Activated CD8-positive, alpha-beta memory T cell treated with anti-CD3 and anti-CD28 coated beads, Interleukin-2, amount 10 ng/mL, durations not matched to agents 7 days and 5 days (primary cell): ENCODE measurements around the gene MARF1. TPM values are rescaled to one million over a fixed set of nuclear protein-coding genes. Genes with fewer than 3 reads are reported as not detected.
"Not testable (repeated sequence)": the region's sequence is repeated elsewhere in the genome, so short reads cannot be mapped to it uniquely, and the experiment has no call there.

ENCODE experiments used
- ATAC-seq: fragments of 150-1000 bp; cut with Tn5 transposase; one replicate; pipeline ENCODE4 v1.10.0; 2021; ENCODE audit warnings: moderate library complexity
- CTCF ChIA-PET: fragments of 350-600 bp; sonication (Branson Sonifier 250); formaldehyde crosslinking; loops from one replicate; lab custom pipeline; 2021; ENCODE audit warnings: antibody characterized with exemption; lab: Charles Lee
- DNase-seq: peaks from one replicate; pipeline ENCODE4 v3.0.0-alpha.2; 2020
- H3K27ac Mint-ChIP-seq: one replicate; pipeline ENCODE4 v1.8.0; 2021; ENCODE audit warnings: mild to moderate bottlenecking, mixed read lengths
- H3K27me3 Mint-ChIP-seq: one replicate; pipeline ENCODE4 v1.8.0; 2021; ENCODE audit warnings: mixed read lengths
- H3K36me3 Mint-ChIP-seq: one replicate; pipeline ENCODE4 v1.8.0; 2021; ENCODE audit warnings: mild to moderate bottlenecking, mixed read lengths
- H3K4me1 Mint-ChIP-seq: one replicate; pipeline ENCODE4 v1.8.0; 2021; ENCODE audit warnings: mixed read lengths
- H3K4me3 Mint-ChIP-seq: one replicate; pipeline ENCODE4 v1.8.0; 2021; ENCODE audit warnings: mild to moderate bottlenecking, moderate library complexity, mixed read lengths
- H3K9me3 Mint-ChIP-seq: one replicate; pipeline ENCODE4 v1.8.0; 2022; ENCODE audit warnings: low read depth, mixed read lengths
- total RNA-seq, 2 experiments: library from RNA; stranded (reverse); gene quantifications; one replicate each; pipeline ENCODE4 v1.2.3, GENCODE V29; 2021

Gene MARF1
- total RNA-seq = 10 to 100 TPM; 67.7 to 75.3 TPM

GRCh38 chr16:15643048-15643945, at the start of gene MARF1:
Gene MARF1 (minus strand): TSS chr16:15643154. CDS start chr16:15639233, 3,921 bp downstream.
- Mint-ChIP-seq H3K9me3 (no peaks in the 10 kb centered on the region), H3K4me3 (peak within 1 kb of the TSS; percentile 86), H3K27ac (peak within 1 kb of the TSS; percentile 98), H3K36me3 (peaks cover 15% of the 10 kb centered on the region), H3K27me3 (no peaks in the 10 kb centered on the region), H3K4me1 (peaks cover 47% of the 10 kb centered on the region)
- peak; percentile 76 for ATAC-seq
- DNase-seq = peak; percentile 99
- CTCF ChIA-PET = interaction anchor here (0.6 to 2.4 kb wide), 19 partner anchors 8 to 245 kb away, joined by 3 to 11 read pairs (median 4); partner anchors contain the start of gene CEP20

GRCh38 chr16:15692508-15692907, 49.6 kb upstream of the MARF1 start:
- H3K4me1 Mint-ChIP-seq, H3K27ac Mint-ChIP-seq, H3K4me3 Mint-ChIP-seq, ATAC-seq, H3K9me3 Mint-ChIP-seq, DNase-seq, H3K27me3 Mint-ChIP-seq: not testable (repeated sequence)
- CTCF ChIA-PET = interaction anchor here (1.1 kb wide), 1 partner anchor 8 kb away, joined by 3 read pairs; no protein-coding TSS in a partner anchor
- peaks cover 61% of the 10 kb centered on the region for H3K36me3 Mint-ChIP-seq

GRCh38 chr16:15691046-15691445, 48.1 kb upstream of the MARF1 start:
- Mint-ChIP-seq H3K36me3 (peaks cover 58% of the 10 kb centered on the region), H3K27me3 (no peaks in the 10 kb centered on the region), H3K27ac (no peak overlapping the region), H3K9me3 (no peaks in the 10 kb centered on the region), H3K4me3 (no peak overlapping the region), H3K4me1 (no peaks in the 10 kb centered on the region)
- ATAC-seq = no peak
- no peak for DNase-seq
- CTCF ChIA-PET = interaction anchor here (1.1 kb wide), 1 partner anchor 47 kb away, joined by 3 read pairs; no protein-coding TSS in a partner anchor

GRCh38 chr16:15690296-15690695, 47.3 kb upstream of the MARF1 start:
- CTCF ChIA-PET = interaction anchor here (1.0 kb wide), 1 partner anchor 48 kb away, joined by 3 read pairs; no protein-coding TSS in a partner anchor

GRCh38 chr16:15689290-15689689, 46.3 kb upstream of the MARF1 start:
- peaks cover 52% of the 10 kb centered on the region for H3K36me3 Mint-ChIP-seq
- H3K4me3 Mint-ChIP-seq = no peak overlapping the region
- DNase-seq (no peak), ATAC-seq (no peak)
- no peaks in the 10 kb centered on the region for H3K27me3 Mint-ChIP-seq
- H3K4me1 Mint-ChIP-seq = no peaks in the 10 kb centered on the region
- CTCF ChIA-PET = interaction anchor here (1.0 kb wide), 1 partner anchor 47 kb away, joined by 3 read pairs; no protein-coding TSS in a partner anchor
- no peaks in the 10 kb centered on the region for H3K9me3 Mint-ChIP-seq
- no peak overlapping the region for H3K27ac Mint-ChIP-seq

More at GRCh38 chr16:15690296-15690695, 47.3 kb upstream of the MARF1 start:
- DNase-seq = no peak
- no peak overlapping the region for H3K27ac Mint-ChIP-seq
- no peaks in the 10 kb centered on the region for H3K4me1 Mint-ChIP-seq
- H3K4me3 Mint-ChIP-seq = no peak overlapping the region
- H3K27me3 Mint-ChIP-seq = no peaks in the 10 kb centered on the region
- H3K36me3 Mint-ChIP-seq = peaks cover 54% of the 10 kb centered on the region
- no peaks in the 10 kb centered on the region for H3K9me3 Mint-ChIP-seq
- no peak for ATAC-seq

- no peaks in the 10 kb centered on the region for H3K9me3 Mint-ChIP-seq
- ATAC-seq (no peak), DNase-seq (no peak)
- peaks cover 49% of the 10 kb centered on the region for H3K36me3 Mint-ChIP-seq
- H3K4me3 Mint-ChIP-seq = no peak overlapping the region
- peaks cover 3% of the 10 kb centered on the region for H3K4me1 Mint-ChIP-seq
- H3K27me3 Mint-ChIP-seq = no peaks in the 10 kb centered on the region
- H3K27ac Mint-ChIP-seq = no peak overlapping the region
- CTCF ChIA-PET = no interaction called here
These were observed 43.3 kb upstream of the MARF1 start for GRCh38 chr16:15686287-15686686.

GRCh38 chr16:15682105-15682570, 39.2 kb upstream of the MARF1 start:
- no peak overlapping the region for H3K27ac Mint-ChIP-seq
- H3K4me1 Mint-ChIP-seq = peaks cover 5% of the 10 kb centered on the region
- DNase-seq = peak; percentile 51
- H3K36me3 Mint-ChIP-seq = peaks cover 44% of the 10 kb centered on the region
- CTCF ChIA-PET = interaction anchor here (0.8 to 1.7 kb wide), 3 partner anchors 13 to 513 kb away, joined by 3 to 6 read pairs (median 5); no protein-coding TSS in a partner anchor
- no peak overlapping the region for H3K4me3 Mint-ChIP-seq
- ATAC-seq = peak; percentile 68
- H3K9me3 Mint-ChIP-seq = no peaks in the 10 kb centered on the region
- no peaks in the 10 kb centered on the region for H3K27me3 Mint-ChIP-seq

GRCh38 chr16:15677447-15677846, 34.5 kb upstream of the MARF1 start:
- no peak overlapping the region for H3K27ac Mint-ChIP-seq
- H3K36me3 Mint-ChIP-seq = peaks cover 58% of the 10 kb centered on the region
- CTCF ChIA-PET = no interaction called here
- H3K4me3 Mint-ChIP-seq = no peak overlapping the region
- H3K4me1 Mint-ChIP-seq = peaks cover 31% of the 10 kb centered on the region
- H3K9me3 Mint-ChIP-seq = no peaks in the 10 kb centered on the region
- ATAC-seq (no peak), DNase-seq (no peak)
- no peaks in the 10 kb centered on the region for H3K27me3 Mint-ChIP-seq

GRCh38 chr16:15676506-15676905, 33.6 kb upstream of the MARF1 start:
- H3K4me1 Mint-ChIP-seq = peaks cover 35% of the 10 kb centered on the region
- H3K9me3 Mint-ChIP-seq = no peaks in the 10 kb centered on the region
- no peaks in the 10 kb centered on the region for H3K27me3 Mint-ChIP-seq
- no peak for DNase-seq
- H3K4me3 Mint-ChIP-seq = no peak overlapping the region
- no peak for ATAC-seq
- peaks cover 53% of the 10 kb centered on the region for H3K36me3 Mint-ChIP-seq
- no peak overlapping the region for H3K27ac Mint-ChIP-seq
- CTCF ChIA-PET = no interaction called here

- Mint-ChIP-seq H3K27ac (no peak overlapping the region), H3K27me3 (no peaks in the 10 kb centered on the region), H3K36me3 (peaks cover 46% of the 10 kb centered on the region), H3K4me1 (peaks cover 35% of the 10 kb centered on the region), H3K9me3 (no peaks in the 10 kb centered on the region), H3K4me3 (no peak overlapping the region)
- CTCF ChIA-PET = no interaction called here
- ATAC-seq (no peak), DNase-seq (no peak)
These were observed 31.6 kb upstream of the MARF1 start for GRCh38 chr16:15674571-15674970.

GRCh38 chr16:15672514-15673167, 29.7 kb upstream of the MARF1 start:
- Mint-ChIP-seq H3K27ac (peak overlapping the region; percentile 91), H3K36me3 (peaks cover 41% of the 10 kb centered on the region), H3K4me1 (peaks cover 35% of the 10 kb centered on the region), H3K9me3 (no peaks in the 10 kb centered on the region), H3K4me3 (peak overlapping the region; percentile 30), H3K27me3 (no peaks in the 10 kb centered on the region)
- peak; percentile 94 for ATAC-seq
- DNase-seq = peak; percentile 86
- CTCF ChIA-PET = interaction anchor here (0.9 to 2.2 kb wide), 3 partner anchors 22 to 34 kb away, joined by 3 to 7 read pairs (median 4); partner anchors contain the start of gene MARF1

GRCh38 chr16:15672127-15672513, 29.2 kb upstream of the MARF1 start:
- H3K4me3 Mint-ChIP-seq, DNase-seq, ATAC-seq, H3K27me3 Mint-ChIP-seq, H3K9me3 Mint-ChIP-seq: not testable (repeated sequence)
- Mint-ChIP-seq H3K27ac (peak overlapping the region; percentile 91), H3K36me3 (peaks cover 44% of the 10 kb centered on the region), H3K4me1 (peaks cover 35% of the 10 kb centered on the region)
- CTCF ChIA-PET = interaction anchor here (0.9 to 2.2 kb wide), 5 partner anchors 11 to 33 kb away, joined by 3 to 7 read pairs (median 4); partner anchors contain the start of gene MARF1
